Measurements from ENCODE around the gene COL9A1.

- no peak for TF ChIP-seq POLR2A (IDR thresholded peaks at IDR 0.05)
- TF ChIP-seq CTCF (IDR thresholded peaks at IDR 0.05): no peak
These were observed 56.8 kb downstream of the COL9A1 start for GRCh38 chr6:70246118-70246517.
